Measurements from ENCODE around the gene EHBP1. TPM values are rescaled to one million over a fixed set of nuclear protein-coding genes. Genes with fewer than 3 reads are reported as not detected.

Gene EHBP1
- total RNA-seq, 1 donor from 2014 or later, result 27.6 TPM

- no peak for DNase-seq (ENCODE audit: low read depth)
Measured at GRCh38 chr2:62812921-62813825, 107.7 kb downstream of the EHBP1 start.

- DNase-seq (ENCODE audit: low read depth), result peak; percentile 59
Measured at GRCh38 chr2:62814123-62814522, 108.6 kb downstream of the EHBP1 start.

GRCh38 chr2:62817348-62817747, 111.8 kb downstream of the EHBP1 start:
- DNase-seq (ENCODE audit: low read depth), result no peak

- no peak for DNase-seq (ENCODE audit: low read depth)
Measured at GRCh38 chr2:62817995-62818713, 112.6 kb downstream of the EHBP1 start.

- no peak for DNase-seq (ENCODE audit: low read depth)
Measured at GRCh38 chr2:62822549-62822948, 117.0 kb downstream of the EHBP1 start.

- DNase-seq (ENCODE audit: low read depth), result no peak
Measured at GRCh38 chr2:62824388-62824787, 118.9 kb downstream of the EHBP1 start.

- no peak for DNase-seq (ENCODE audit: low read depth)
Measured at GRCh38 chr2:62826141-62826540, 120.6 kb downstream of the EHBP1 start.

- no peak for DNase-seq (ENCODE audit: low read depth)
Measured at GRCh38 chr2:62826953-62827675, 121.6 kb downstream of the EHBP1 start.

GRCh38 chr2:62831729-62832128, 126.2 kb downstream of the EHBP1 start:
- no peak for DNase-seq (ENCODE audit: low read depth)

GRCh38 chr2:62844311-62845090, 139.0 kb downstream of the EHBP1 start:
- no peak for DNase-seq (ENCODE audit: low read depth)

- DNase-seq (ENCODE audit: low read depth), result no peak
Measured at GRCh38 chr2:62845256-62845655, 139.7 kb downstream of the EHBP1 start.

GRCh38 chr2:62852254-62852653, 146.7 kb downstream of the EHBP1 start:
- DNase-seq (ENCODE audit: low read depth), result no peak

GRCh38 chr2:62854600-62855514, 149.3 kb downstream of the EHBP1 start:
- no peak for DNase-seq (ENCODE audit: low read depth)

GRCh38 chr2:62856228-62857040, 150.9 kb downstream of the EHBP1 start:
- DNase-seq (ENCODE audit: low read depth), result no peak

GRCh38 chr2:62857139-62857931, 151.8 kb downstream of the EHBP1 start:
- DNase-seq (ENCODE audit: low read depth), result no peak

- DNase-seq (ENCODE audit: low read depth), result no peak
Measured at GRCh38 chr2:62858231-62858832, 152.8 kb downstream of the EHBP1 start.

- no peak for DNase-seq (ENCODE audit: low read depth)
Measured at GRCh38 chr2:62868947-62869346, 163.4 kb downstream of the EHBP1 start.

- DNase-seq (ENCODE audit: low read depth), result no peak
Measured at GRCh38 chr2:62870966-62871365, 165.5 kb downstream of the EHBP1 start.

All from myocyte (in vitro differentiated cells).